GM06990 (cell line): ENCODE measurements around the gene UBQLN3.

Experiments used
- DNase-seq: peaks from one replicate; pipeline ENCODE4 v3.0.0-alpha.2; 2011; ENCODE audit not compliant: insufficient read length; ENCODE audit errors: extremely low read depth
- H3K27me3 ChIP-seq: replicated peaks from 2 replicates; pipeline ENCODE4 v1.6.0; 2011; ENCODE audit warnings: low read length; ENCODE audit not compliant: control insufficient read depth, insufficient read depth
- H3K36me3 ChIP-seq: 2 replicates; pipeline ENCODE4 v1.5.1; 2011; ENCODE audit warnings: low read length; ENCODE audit not compliant: control insufficient read depth, insufficient read depth
- H3K4me3 ChIP-seq: replicated peaks from 2 replicates; pipeline ENCODE4 v1.5.1; 2011; ENCODE audit warnings: low read depth, mild to moderate bottlenecking, control low read depth, low read length
- TF ChIP-seq, protein P1 (sequence below): IDR thresholded peaks from 2 replicates; pipeline ENCODE4 v1.5.1; 2011; ENCODE audit warnings: low read length, control low read depth, mild to moderate bottlenecking, inconsistent platforms; ENCODE audit not compliant: insufficient read depth, poor library complexity, severe bottlenecking

The UBQLN3 gene

DNA sequence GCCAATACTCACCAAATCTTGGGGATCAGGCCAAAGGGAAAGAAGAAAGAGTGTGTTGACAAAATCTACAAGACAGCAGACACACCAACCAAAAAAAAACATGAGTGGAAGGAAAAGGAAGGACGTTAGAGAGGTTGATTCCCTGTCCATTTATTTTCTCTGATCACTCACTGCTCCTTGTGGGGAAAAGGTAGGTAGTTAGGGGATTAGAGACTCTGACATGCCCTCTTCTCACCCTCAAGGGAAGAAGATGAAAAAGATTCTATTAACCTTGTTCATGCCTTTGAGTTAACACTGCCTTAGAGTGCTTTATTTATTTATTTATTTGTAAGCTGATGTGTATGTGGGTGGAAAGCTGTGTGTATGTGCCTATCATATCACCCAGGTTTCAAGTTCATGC is 38.7 kb upstream of the UBQLN3 start, which contains the start of gene OR52H1:
TSS of gene OR52H1 (minus strand) at position 101 of the 400 bp plus-strand sequence. CDS start 3,035 bp downstream, outside the sequence.
- TF ChIP-seq, protein P1, sequence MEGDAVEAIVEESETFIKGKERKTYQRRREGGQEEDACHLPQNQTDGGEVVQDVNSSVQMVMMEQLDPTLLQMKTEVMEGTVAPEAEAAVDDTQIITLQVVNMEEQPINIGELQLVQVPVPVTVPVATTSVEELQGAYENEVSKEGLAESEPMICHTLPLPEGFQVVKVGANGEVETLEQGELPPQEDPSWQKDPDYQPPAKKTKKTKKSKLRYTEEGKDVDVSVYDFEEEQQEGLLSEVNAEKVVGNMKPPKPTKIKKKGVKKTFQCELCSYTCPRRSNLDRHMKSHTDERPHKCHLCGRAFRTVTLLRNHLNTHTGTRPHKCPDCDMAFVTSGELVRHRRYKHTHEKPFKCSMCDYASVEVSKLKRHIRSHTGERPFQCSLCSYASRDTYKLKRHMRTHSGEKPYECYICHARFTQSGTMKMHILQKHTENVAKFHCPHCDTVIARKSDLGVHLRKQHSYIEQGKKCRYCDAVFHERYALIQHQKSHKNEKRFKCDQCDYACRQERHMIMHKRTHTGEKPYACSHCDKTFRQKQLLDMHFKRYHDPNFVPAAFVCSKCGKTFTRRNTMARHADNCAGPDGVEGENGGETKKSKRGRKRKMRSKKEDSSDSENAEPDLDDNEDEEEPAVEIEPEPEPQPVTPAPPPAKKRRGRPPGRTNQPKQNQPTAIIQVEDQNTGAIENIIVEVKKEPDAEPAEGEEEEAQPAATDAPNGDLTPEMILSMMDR, result no peak
- H3K4me3 ChIP-seq, result no peak within 1 kb of the TSS
- H3K27me3 ChIP-seq, result no peaks in the 10 kb centered on the region
- DNase-seq, result no peak
- H3K36me3 ChIP-seq, result no peaks in the 10 kb centered on the region

DNA sequence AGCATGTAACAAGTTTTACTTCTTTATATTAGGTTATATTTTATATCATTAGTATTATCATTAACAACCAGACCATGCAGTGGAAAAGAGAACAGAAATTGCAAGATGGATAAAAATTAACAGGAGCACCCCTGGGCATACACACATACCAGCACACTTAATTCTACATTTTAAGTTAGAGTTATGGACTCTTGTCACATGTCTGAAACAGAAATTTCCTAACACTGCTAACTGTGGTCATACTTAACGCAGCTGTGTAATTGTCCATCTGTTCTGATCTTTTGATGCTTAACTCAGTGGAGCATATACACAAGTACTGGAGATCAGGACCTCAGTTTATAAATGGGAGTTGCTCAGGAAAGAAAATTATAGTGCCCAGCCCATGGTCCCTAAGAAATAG is 38.2 kb upstream of the UBQLN3 start:
- no peak for DNase-seq
- H3K36me3 ChIP-seq, result no peaks in the 10 kb centered on the region
- H3K4me3 ChIP-seq, result no peak overlapping the region
- H3K27me3 ChIP-seq, result no peaks in the 10 kb centered on the region
- TF ChIP-seq, protein P1, result no peak

DNA sequence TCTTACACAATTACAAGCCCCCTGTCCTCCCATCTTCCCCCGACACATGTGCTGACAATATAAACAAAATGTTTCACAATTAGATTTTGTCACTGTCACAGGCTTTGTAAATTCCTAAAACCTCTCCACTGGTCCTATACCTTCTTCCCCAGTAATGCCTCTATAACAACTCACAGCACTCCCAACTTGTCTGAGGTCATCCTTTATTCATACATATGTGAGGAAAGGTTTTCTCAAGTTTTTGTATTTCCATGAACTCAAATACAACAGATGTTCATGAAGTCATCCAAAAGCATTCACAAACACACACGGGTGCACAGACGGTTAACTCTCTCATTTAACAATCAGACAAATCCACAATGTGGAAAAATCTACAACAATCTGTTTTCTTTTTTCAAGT is 36.7 kb upstream of the UBQLN3 start:
- DNase-seq, result no peak
- H3K27me3 ChIP-seq, result no peaks in the 10 kb centered on the region
- no peaks in the 10 kb centered on the region for H3K36me3 ChIP-seq
- H3K4me3 ChIP-seq, result no peak overlapping the region
- TF ChIP-seq, protein P1, result no peak

DNA sequence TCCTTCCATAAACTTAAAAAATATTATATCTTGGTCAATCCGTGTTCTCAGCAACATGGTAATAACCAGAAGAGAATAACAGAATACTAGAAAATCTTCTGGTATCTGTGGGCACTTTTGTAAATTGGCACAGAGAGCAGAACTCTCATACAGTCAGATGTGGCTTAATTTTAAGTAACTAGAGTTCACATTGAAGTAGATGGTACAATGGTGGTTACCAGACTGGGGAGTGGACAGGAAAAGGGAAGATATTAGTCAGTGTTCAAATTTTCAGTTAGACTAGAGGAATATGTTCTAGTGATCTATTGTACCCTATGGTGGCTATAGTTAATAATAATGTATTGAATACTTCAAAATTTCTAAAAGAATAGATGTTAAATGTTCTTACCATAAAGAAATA is 31.7 kb upstream of the UBQLN3 start:
- Histone ChIP-seq H3K4me3 (no peak overlapping the region), H3K36me3 (no peaks in the 10 kb centered on the region), H3K27me3 (no peaks in the 10 kb centered on the region)
- DNase-seq, result no peak
- TF ChIP-seq, protein P1, result no peak

DNA sequence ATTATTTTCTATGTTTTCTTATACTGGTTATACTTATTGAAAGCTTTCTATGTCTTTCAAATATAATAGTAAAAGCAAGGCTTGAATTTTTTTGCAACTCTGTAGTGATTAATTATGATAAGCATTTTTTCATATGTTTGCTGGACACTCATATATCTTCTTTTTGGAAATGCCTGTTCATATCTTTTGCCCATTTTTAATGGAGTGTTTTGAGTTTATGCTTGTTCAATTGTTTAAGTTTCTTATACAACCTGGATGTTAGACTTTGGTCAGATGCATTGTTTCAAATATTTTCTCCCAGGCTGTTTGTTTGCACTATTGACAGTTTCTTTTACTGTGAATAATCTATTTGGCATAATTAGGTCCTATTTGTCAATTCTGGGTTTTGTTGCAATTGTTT is 26.7 kb upstream of the UBQLN3 start:
- H3K27me3 ChIP-seq, result no peaks in the 10 kb centered on the region
- H3K36me3 ChIP-seq, result no peaks in the 10 kb centered on the region
- TF ChIP-seq, protein P1, result no peak
- no peak overlapping the region for H3K4me3 ChIP-seq
- DNase-seq, result no peak

DNA sequence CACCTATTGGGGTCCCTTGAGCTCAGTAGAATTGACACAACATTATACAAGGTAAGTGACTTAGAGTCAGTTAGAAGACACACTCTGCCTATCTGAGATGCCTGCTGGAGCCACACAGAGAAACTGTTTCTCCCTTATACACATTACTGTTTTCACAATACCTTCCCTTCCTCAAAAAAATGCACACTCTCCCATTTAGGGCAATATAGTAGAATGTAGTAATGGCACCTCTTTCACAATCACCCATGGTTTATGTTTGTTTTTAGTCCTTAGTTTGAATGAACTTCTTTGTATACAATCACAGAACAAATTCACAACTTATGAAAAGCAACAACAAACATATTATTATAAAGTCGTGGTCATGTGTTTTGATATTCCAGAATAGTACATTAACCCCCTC is 24.3 kb upstream of the UBQLN3 start:
- Histone ChIP-seq H3K27me3 (no peaks in the 10 kb centered on the region), H3K36me3 (no peaks in the 10 kb centered on the region), H3K4me3 (no peak overlapping the region)
- DNase-seq, result no peak
- TF ChIP-seq, protein P1, result no peak
